ENCODE measurements around the gene TAX1BP1. TPM values are rescaled to one million over a fixed set of nuclear protein-coding genes. Genes with fewer than 3 reads are reported as not detected.

Gene TAX1BP1
- 107 and 112 TPM in 2 replicates for total RNA-seq

GRCh38 chr7:27739909-27740448 lies at the start of gene TAX1BP1:
Gene TAX1BP1 (plus strand): TSS chr7:27740162. CDS start chr7:27748525, 8,363 bp downstream.
- Histone ChIP-seq H3K4me2 (ENCODE audit: insufficient read depth, low read length) (peak within 1 kb of the TSS; percentile 98), H3K4me3 (ENCODE audit: insufficient read depth, low read length) (peak within 1 kb of the TSS; percentile 100), H3K79me2 (ENCODE audit: insufficient read depth, low read length) (peaks cover 43% of the 10 kb centered on the region), H3K27me3 (ENCODE audit: insufficient read depth, low read length) (no peaks in the 10 kb centered on the region), H3K4me1 (ENCODE audit: insufficient read depth, low read length) (peaks cover 20% of the 10 kb centered on the region), H2AFZ (ENCODE audit: low read length) (peak within 1 kb of the TSS; percentile 94), H3K9me3 (ENCODE audit: low read depth, low read length) (no peaks in the 10 kb centered on the region), H3K27ac (ENCODE audit: low read depth, low read length) (peak within 1 kb of the TSS; percentile 99), H3K36me3 (ENCODE audit: insufficient read depth, low read length) (no peaks in the 10 kb centered on the region), H4K20me1 (ENCODE audit: insufficient read depth, low read length) (peaks cover 12% of the 10 kb centered on the region)
- DNase-seq (ENCODE audit: insufficient read length, low spot score, missing footprints): peak; percentile 95
- TF ChIP-seq, protein P1, sequence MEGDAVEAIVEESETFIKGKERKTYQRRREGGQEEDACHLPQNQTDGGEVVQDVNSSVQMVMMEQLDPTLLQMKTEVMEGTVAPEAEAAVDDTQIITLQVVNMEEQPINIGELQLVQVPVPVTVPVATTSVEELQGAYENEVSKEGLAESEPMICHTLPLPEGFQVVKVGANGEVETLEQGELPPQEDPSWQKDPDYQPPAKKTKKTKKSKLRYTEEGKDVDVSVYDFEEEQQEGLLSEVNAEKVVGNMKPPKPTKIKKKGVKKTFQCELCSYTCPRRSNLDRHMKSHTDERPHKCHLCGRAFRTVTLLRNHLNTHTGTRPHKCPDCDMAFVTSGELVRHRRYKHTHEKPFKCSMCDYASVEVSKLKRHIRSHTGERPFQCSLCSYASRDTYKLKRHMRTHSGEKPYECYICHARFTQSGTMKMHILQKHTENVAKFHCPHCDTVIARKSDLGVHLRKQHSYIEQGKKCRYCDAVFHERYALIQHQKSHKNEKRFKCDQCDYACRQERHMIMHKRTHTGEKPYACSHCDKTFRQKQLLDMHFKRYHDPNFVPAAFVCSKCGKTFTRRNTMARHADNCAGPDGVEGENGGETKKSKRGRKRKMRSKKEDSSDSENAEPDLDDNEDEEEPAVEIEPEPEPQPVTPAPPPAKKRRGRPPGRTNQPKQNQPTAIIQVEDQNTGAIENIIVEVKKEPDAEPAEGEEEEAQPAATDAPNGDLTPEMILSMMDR (IDR thresholded peaks at IDR 0.05; ENCODE audit: extremely low read depth, low read depth, low read length): peak; percentile 3

DNA sequence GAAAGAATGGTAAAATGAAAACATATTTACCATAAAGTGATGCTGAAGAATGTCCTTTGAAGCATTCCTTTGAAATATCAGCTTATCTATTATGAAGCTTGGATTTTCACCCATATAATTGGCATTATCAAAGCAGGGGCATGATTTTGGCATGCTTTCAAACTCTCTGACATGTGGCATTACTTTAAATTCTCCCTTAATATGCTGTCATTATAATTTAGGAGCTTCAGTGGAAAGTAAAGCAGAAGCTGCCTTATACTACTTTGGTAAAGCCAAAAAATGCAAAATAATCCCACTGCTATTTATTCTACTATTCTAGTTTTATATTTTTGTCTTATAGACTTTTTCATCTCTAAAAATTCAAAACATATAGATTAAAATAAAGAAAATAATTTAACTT lies 49.3 kb upstream of the TAX1BP1 start:
- Histone ChIP-seq H3K27me3 (ENCODE audit: insufficient read depth, low read length) (no peaks in the 10 kb centered on the region), H3K4me2 (ENCODE audit: insufficient read depth, low read length) (no peak overlapping the region), H3K27ac (ENCODE audit: low read depth, low read length) (no peak overlapping the region), H3K9me3 (ENCODE audit: low read depth, low read length) (no peaks in the 10 kb centered on the region), H3K4me3 (ENCODE audit: insufficient read depth, low read length) (no peak overlapping the region), H3K36me3 (ENCODE audit: insufficient read depth, low read length) (no peaks in the 10 kb centered on the region), H3K79me2 (ENCODE audit: insufficient read depth, low read length) (no peaks in the 10 kb centered on the region), H4K20me1 (ENCODE audit: insufficient read depth, low read length) (no peaks in the 10 kb centered on the region), H2AFZ (ENCODE audit: low read length) (no peak overlapping the region), H3K4me1 (ENCODE audit: insufficient read depth, low read length) (peaks cover 5% of the 10 kb centered on the region)
- DNase-seq (ENCODE audit: insufficient read length, low spot score, missing footprints): no peak
- TF ChIP-seq, protein P1 (IDR thresholded peaks at IDR 0.05; ENCODE audit: extremely low read depth, low read depth, low read length): no peak

DNA sequence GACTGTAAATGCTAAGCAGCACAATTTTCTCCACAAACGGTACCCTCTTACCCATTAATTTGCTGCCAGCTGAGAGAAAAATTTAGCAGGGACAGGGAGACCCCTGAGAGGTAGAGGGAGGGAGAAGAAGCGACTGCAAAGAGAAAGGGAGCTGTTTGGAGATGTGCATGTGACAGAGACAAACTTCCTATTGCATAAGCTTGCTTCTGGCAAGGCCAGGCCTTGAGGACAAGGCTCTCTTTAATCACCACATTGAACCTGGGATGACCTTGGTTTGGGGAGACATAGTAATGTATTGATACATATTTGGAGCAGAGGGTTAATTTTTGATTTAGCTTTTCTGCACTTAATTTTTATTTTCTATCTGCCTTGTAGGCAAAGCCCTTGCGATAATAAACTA lies 46.2 kb upstream of the TAX1BP1 start:
- H3K4me2 ChIP-seq (ENCODE audit: insufficient read depth, low read length): peak overlapping the region; percentile 3

DNA sequence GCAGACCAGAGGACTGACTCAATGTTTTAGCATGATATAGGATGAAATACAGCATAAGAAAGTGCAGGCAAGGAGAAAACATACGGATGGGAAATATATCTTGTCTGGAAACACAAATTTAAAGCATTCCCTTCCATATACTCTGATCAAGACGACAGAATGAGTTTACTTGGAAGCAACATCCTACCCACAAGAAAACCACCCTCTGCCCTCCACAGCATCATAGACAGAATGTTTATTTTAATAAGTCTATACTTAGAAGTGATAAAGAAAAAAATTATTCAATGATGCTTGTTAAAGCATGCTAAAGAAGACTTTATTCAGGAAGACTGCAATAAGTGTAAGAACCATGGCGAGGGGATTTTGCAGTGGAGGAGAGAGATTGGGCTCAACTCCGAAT lies 44.9 kb upstream of the TAX1BP1 start:
- H3K4me1 ChIP-seq (ENCODE audit: insufficient read depth, low read length): peaks cover 7% of the 10 kb centered on the region
- no peaks in the 10 kb centered on the region for H3K27me3 ChIP-seq (ENCODE audit: insufficient read depth, low read length)
- TF ChIP-seq, protein P1 (IDR thresholded peaks at IDR 0.05; ENCODE audit: extremely low read depth, low read depth, low read length): no peak
- H3K4me2 ChIP-seq (ENCODE audit: insufficient read depth, low read length): no peak overlapping the region
- no peaks in the 10 kb centered on the region for H4K20me1 ChIP-seq (ENCODE audit: insufficient read depth, low read length)
- no peaks in the 10 kb centered on the region for H3K79me2 ChIP-seq (ENCODE audit: insufficient read depth, low read length)
- H3K27ac ChIP-seq (ENCODE audit: low read depth, low read length): no peak overlapping the region
- no peak overlapping the region for H3K4me3 ChIP-seq (ENCODE audit: insufficient read depth, low read length)
- no peaks in the 10 kb centered on the region for H3K36me3 ChIP-seq (ENCODE audit: insufficient read depth, low read length)
- no peak overlapping the region for H2AFZ ChIP-seq (ENCODE audit: low read length)
- no peak for DNase-seq (ENCODE audit: insufficient read length, low spot score, missing footprints)
- no peaks in the 10 kb centered on the region for H3K9me3 ChIP-seq (ENCODE audit: low read depth, low read length)

More for the DNA sequence above, 46.2 kb upstream of the TAX1BP1 start:
- peaks cover 7% of the 10 kb centered on the region for H3K4me1 ChIP-seq (ENCODE audit: insufficient read depth, low read length)
- no peak overlapping the region for H3K4me3 ChIP-seq (ENCODE audit: insufficient read depth, low read length)
- H4K20me1 ChIP-seq (ENCODE audit: insufficient read depth, low read length): no peaks in the 10 kb centered on the region
- no peaks in the 10 kb centered on the region for H3K79me2 ChIP-seq (ENCODE audit: insufficient read depth, low read length)
- H2AFZ ChIP-seq (ENCODE audit: low read length): peak overlapping the region; percentile 33
- no peaks in the 10 kb centered on the region for H3K27me3 ChIP-seq (ENCODE audit: insufficient read depth, low read length)
- H3K27ac ChIP-seq (ENCODE audit: low read depth, low read length): no peak overlapping the region
- H3K36me3 ChIP-seq (ENCODE audit: insufficient read depth, low read length): no peaks in the 10 kb centered on the region
- TF ChIP-seq, protein P1 (IDR thresholded peaks at IDR 0.05; ENCODE audit: extremely low read depth, low read depth, low read length): no peak
- no peaks in the 10 kb centered on the region for H3K9me3 ChIP-seq (ENCODE audit: low read depth, low read length)
- peak; percentile 3 for DNase-seq (ENCODE audit: insufficient read length, low spot score, missing footprints)

All from osteoblast (primary cell).